Hematopoietic multipotent progenitor cell treated with erythropoietin and hydrocortisone succinate and interleukin-3 and kit ligand, for 4 days (in vitro differentiated cells): Measurements from ENCODE around the gene EFHC1.
A peak's percentile ranks its signal among the peaks of the same experiment; 100 is the strongest.

ENCODE experiments used
- DNase-seq: peaks from one replicate; pipeline ENCODE4 v3.0.0-alpha.2; 2015

The EFHC1 gene

GRCh38 chr6:52522151-52522626 is 102.0 kb downstream of the EFHC1 start:
- no peak for DNase-seq

- no peak for DNase-seq
Observed at GRCh38 chr6:52522655-52523054, 102.5 kb downstream of the EFHC1 start.

- DNase-seq: no peak
Observed at GRCh38 chr6:52523378-52524142, 103.4 kb downstream of the EFHC1 start.

GRCh38 chr6:52524918-52525317 is 104.8 kb downstream of the EFHC1 start:
- no peak for DNase-seq

- no peak for DNase-seq
Observed at GRCh38 chr6:52526634-52527033, 106.5 kb downstream of the EFHC1 start.

GRCh38 chr6:52527436-52527835 is 107.3 kb downstream of the EFHC1 start:
- DNase-seq: no peak

GRCh38 chr6:52529311-52529710 is 109.2 kb downstream of the EFHC1 start:
- no peak for DNase-seq

- no peak for DNase-seq
Observed at GRCh38 chr6:52530351-52530750, 110.2 kb downstream of the EFHC1 start.

- DNase-seq: no peak
Observed at GRCh38 chr6:52531396-52531795, 111.3 kb downstream of the EFHC1 start.

- no peak for DNase-seq
Observed at GRCh38 chr6:52531834-52532233, 111.7 kb downstream of the EFHC1 start.

- DNase-seq: no peak
Observed at GRCh38 chr6:52532457-52532856, 112.3 kb downstream of the EFHC1 start.

- no peak for DNase-seq
Observed at GRCh38 chr6:52533491-52533890, 113.3 kb downstream of the EFHC1 start.

GRCh38 chr6:52534363-52534762 is 114.2 kb downstream of the EFHC1 start:
- no peak for DNase-seq

GRCh38 chr6:52534966-52535390 is 114.8 kb downstream of the EFHC1 start:
- no peak for DNase-seq

- no peak for DNase-seq
Observed at GRCh38 chr6:52535711-52536423, 115.7 kb downstream of the EFHC1 start.

- no peak for DNase-seq
Observed at GRCh38 chr6:52536424-52536916, 116.3 kb downstream of the EFHC1 start.

GRCh38 chr6:52537001-52537753 is 117.0 kb downstream of the EFHC1 start:
- DNase-seq: peak; percentile 35

- no peak for DNase-seq
Observed at GRCh38 chr6:52538252-52538900, 118.2 kb downstream of the EFHC1 start.

GRCh38 chr6:52538901-52539354 is 118.8 kb downstream of the EFHC1 start:
- DNase-seq: no peak

GRCh38 chr6:52539607-52540006 is 119.5 kb downstream of the EFHC1 start:
- DNase-seq: no peak

GRCh38 chr6:52540286-52540902 is 120.3 kb downstream of the EFHC1 start:
- no peak for DNase-seq

- no peak for DNase-seq
Observed at GRCh38 chr6:52541135-52541534, 121.0 kb downstream of the EFHC1 start.
